ENCODE results near the gene BAIAP2. TPM values are rescaled to one million over a fixed set of nuclear protein-coding genes. Genes with fewer than 3 reads are reported as not detected.

BAIAP2 gene
- total RNA-seq, 1 donor from 2014 or later, result 48.7 TPM

GRCh38 chr17:81106716-81107115 lies 71.8 kb downstream of the BAIAP2 start:
- no peak for DNase-seq (ENCODE audit: low spot score)

GRCh38 chr17:81108220-81108619 lies 73.3 kb downstream of the BAIAP2 start:
- no peak for DNase-seq (ENCODE audit: low spot score)

GRCh38 chr17:81109957-81110356 lies 75.0 kb downstream of the BAIAP2 start:
- DNase-seq (ENCODE audit: low spot score), result no peak

GRCh38 chr17:81110488-81111040 lies 75.6 kb downstream of the BAIAP2 start:
- no peak for DNase-seq (ENCODE audit: low spot score)

- DNase-seq (ENCODE audit: low spot score), result no peak
Observed at GRCh38 chr17:81111066-81111465, 76.1 kb downstream of the BAIAP2 start.

- no peak for DNase-seq (ENCODE audit: low spot score)
Observed at GRCh38 chr17:81112450-81112849, 77.5 kb downstream of the BAIAP2 start.

- DNase-seq (ENCODE audit: low spot score), result no peak
Observed at GRCh38 chr17:81113158-81113724, 78.3 kb downstream of the BAIAP2 start.

GRCh38 chr17:81114351-81115093 lies 79.6 kb downstream of the BAIAP2 start:
- DNase-seq (ENCODE audit: low spot score), result no peak

GRCh38 chr17:81115219-81115618 lies 80.3 kb downstream of the BAIAP2 start:
- DNase-seq (ENCODE audit: low spot score), result no peak

- no peak for DNase-seq (ENCODE audit: low spot score)
Observed at GRCh38 chr17:81115749-81116464, 81.0 kb downstream of the BAIAP2 start.

GRCh38 chr17:81116704-81117103 lies 81.8 kb downstream of the BAIAP2 start:
- no peak for DNase-seq (ENCODE audit: low spot score)

GRCh38 chr17:81117672-81118198 lies 82.8 kb downstream of the BAIAP2 start:
- no peak for DNase-seq (ENCODE audit: low spot score)

GRCh38 chr17:81118308-81119221 lies 83.6 kb downstream of the BAIAP2 start:
- no peak for DNase-seq (ENCODE audit: low spot score)

- peak; percentile 83 for DNase-seq (ENCODE audit: low spot score)
Observed at GRCh38 chr17:81119223-81120148, 84.5 kb downstream of the BAIAP2 start.

GRCh38 chr17:81120149-81120484 lies 85.2 kb downstream of the BAIAP2 start:
- no peak for DNase-seq (ENCODE audit: low spot score)

- DNase-seq (ENCODE audit: low spot score), result no peak
Observed at GRCh38 chr17:81120695-81121621, 86.0 kb downstream of the BAIAP2 start.

GRCh38 chr17:81121841-81122733 lies 87.1 kb downstream of the BAIAP2 start:
- no peak for DNase-seq (ENCODE audit: low spot score)

Data from ureter (tissue), 1 donor.